ENCODE results near the gene SPTBN4.

Gene SPTBN4

DNA sequence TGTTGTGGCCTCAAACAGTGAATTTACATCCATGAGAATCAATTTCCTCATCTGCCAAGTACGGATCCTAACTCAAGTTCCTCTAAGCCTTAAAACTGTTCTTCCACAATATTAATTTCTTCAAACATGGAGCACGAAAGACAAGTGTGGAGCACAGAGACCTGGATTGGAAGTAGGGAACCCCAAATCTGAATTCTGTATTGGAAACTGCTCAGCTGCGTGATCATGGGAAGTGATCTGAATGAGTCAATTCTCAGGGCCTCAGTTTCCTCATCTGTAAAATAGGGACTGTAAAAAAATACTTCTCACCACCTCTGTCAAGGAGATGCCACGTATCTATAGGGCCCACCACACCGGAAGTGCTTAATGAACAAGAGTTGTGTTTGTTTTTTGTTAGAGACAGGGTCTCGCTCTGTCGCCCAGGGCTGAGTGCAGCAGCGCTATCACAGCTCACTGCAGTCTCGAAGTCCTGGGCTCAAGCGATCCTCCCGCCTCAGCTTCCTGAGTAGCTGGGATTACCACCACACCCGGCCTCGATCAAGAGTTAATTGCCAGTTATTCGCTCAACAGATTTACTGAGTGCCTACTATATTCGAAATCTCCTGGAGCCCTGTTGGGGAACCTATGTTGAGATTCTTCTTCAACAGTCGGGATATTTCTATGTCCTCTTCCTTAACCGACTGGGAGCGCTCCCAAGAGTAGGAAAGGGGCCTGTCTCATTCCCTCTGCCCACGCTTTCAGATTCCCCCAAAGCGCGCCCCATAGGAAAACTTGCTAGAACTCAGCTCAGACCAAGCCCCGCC lies 24.3 kb upstream of the SPTBN4 start:
- no peak for DNase-seq (ENCODE audit: low read depth)
- TF ChIP-seq CTCF (IDR thresholded peaks at IDR 0.05; ENCODE audit: control insufficient read depth, insufficient read depth, low read depth, low read length, missing control alignments): no peak

GRCh38 chr19:40443131-40443999 lies 23.4 kb upstream of the SPTBN4 start:
- TF ChIP-seq CTCF (IDR thresholded peaks at IDR 0.05; ENCODE audit: control insufficient read depth, insufficient read depth, low read depth, low read length, missing control alignments): no peak
- H3K4me3 ChIP-seq (ENCODE audit: control insufficient read depth, low read depth, low read length): peak overlapping the region; percentile 91
- peak; percentile 97 for DNase-seq (ENCODE audit: low read depth)

More for the DNA sequence above, 24.3 kb upstream of the SPTBN4 start:
- H3K4me3 ChIP-seq (ENCODE audit: control insufficient read depth, low read depth, low read length): peak overlapping the region; percentile 91

GRCh38 chr19:40444000-40444824 lies 22.6 kb upstream of the SPTBN4 start, which contains the start of gene SERTAD3:
Gene SERTAD3 (minus strand): TSS chr19:40444335. CDS start chr19:40442080, 2,255 bp downstream.
- H3K4me3 ChIP-seq (ENCODE audit: control insufficient read depth, low read depth, low read length): peak within 1 kb of the TSS; percentile 91
- peak; percentile 69 for DNase-seq (ENCODE audit: low read depth)
- no peak for TF ChIP-seq CTCF (IDR thresholded peaks at IDR 0.05; ENCODE audit: control insufficient read depth, insufficient read depth, low read depth, low read length, missing control alignments)

- peak overlapping the region; percentile 91 for H3K4me3 ChIP-seq (ENCODE audit: control insufficient read depth, low read depth, low read length)
- no peak for TF ChIP-seq CTCF (IDR thresholded peaks at IDR 0.05; ENCODE audit: control insufficient read depth, insufficient read depth, low read depth, low read length, missing control alignments)
- no peak for DNase-seq (ENCODE audit: low read depth)
Measured at GRCh38 chr19:40444825-40445312, 21.9 kb upstream of the SPTBN4 start.

DNA sequence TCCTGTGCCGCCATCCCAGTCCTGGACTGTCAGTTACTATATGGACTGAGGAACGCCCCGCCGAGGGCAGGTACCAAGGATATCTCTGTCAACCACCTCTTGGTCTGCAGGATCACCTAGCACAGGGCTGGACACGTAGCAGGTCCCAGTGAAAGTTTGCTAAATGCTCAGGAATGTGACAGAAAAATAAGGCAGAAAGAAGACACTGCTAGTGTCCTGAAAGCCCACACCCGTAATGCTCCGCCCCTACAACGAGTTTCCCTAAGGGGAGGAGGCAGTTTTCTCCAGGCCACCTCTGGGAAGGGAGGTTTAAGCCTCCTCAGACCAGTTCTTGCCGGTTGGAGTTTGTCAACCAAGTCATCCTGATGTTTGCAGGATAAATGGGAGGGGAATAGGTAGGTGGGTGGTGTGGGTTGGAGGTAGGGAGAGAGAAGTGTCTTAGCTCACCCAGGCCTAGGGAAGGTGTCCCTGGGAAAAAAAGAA lies 21.0 kb upstream of the SPTBN4 start:
- no peak for TF ChIP-seq CTCF (IDR thresholded peaks at IDR 0.05; ENCODE audit: control insufficient read depth, insufficient read depth, low read depth, low read length, missing control alignments)
- no peak overlapping the region for H3K4me3 ChIP-seq (ENCODE audit: control insufficient read depth, low read depth, low read length)
- DNase-seq (ENCODE audit: low read depth): no peak
